Left lobe of liver (tissue), 2 donors: ENCODE results near the gene SGCA. TPM values are rescaled to one million over a fixed set of nuclear protein-coding genes. Genes with fewer than 3 reads are reported as not detected.

Experiments
- ATAC-seq: fragments of 200-7000 bp; cut with Tn5 transposase; one replicate; pipeline ENCODE4 v1.9.1; 2020; ENCODE audit warnings: mild to moderate bottlenecking, moderate library complexity
- DNase-seq: peaks from one replicate; pipeline ENCODE4 v3.0.0-alpha.2; 2020; ENCODE audit warnings: low spot score
- total RNA-seq: library from RNA; stranded (reverse); gene quantifications from one replicate; pipeline ENCODE4 v1.2.1, GENCODE V29; 2021
- donor health status: DM: no; HTN: no; CAD: no; lungs with moderate emphysema.
- donor health status: DM: no; HTN: yes; CAD: no.

SGCA gene
- total RNA-seq, 1 donor from 2014 or later: 1.0 TPM

DNA sequence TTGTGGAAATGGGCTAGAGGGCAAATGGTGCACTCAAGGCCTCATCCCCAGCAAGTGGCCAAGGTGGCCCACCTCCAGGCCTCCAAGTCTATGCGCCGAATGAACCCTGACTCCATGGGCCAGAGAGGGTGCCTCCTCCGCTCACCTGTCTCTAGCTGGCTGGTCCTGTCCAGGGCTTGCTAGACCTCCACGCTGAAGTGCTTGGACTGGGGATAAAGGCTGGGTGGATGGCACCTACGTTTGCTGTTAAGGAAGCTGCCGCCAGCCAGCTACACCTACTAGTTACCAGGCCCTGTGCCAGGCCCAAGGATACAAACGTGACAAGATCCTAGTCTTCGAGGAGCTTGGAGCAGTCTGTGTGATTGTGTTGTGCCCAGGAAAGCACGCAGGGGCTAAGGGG, 739 bp upstream of the SGCA start:
- no peak for ATAC-seq
- DNase-seq: no peak

DNA sequence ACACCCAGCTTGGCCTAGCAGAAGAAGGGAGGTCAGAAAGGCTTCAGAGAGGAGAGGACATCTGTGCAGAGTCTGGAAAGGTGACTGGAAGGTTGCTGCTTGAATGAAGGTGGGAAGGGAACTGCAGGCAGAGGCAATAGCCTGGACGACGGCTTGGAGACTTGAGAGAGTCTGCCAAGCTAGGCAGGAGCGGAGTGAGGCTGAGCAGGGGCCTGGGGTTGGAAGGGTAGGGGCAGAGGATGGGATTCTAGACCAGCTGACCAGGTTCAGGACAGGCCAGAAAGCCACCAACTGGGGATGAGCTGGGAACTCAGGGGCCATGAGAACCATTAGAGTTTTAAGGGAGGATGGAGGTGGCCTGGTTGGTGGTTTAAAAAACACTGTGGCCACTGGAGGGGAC, 339 bp upstream of the SGCA start:
- DNase-seq: no peak
- no peak for ATAC-seq

DNA sequence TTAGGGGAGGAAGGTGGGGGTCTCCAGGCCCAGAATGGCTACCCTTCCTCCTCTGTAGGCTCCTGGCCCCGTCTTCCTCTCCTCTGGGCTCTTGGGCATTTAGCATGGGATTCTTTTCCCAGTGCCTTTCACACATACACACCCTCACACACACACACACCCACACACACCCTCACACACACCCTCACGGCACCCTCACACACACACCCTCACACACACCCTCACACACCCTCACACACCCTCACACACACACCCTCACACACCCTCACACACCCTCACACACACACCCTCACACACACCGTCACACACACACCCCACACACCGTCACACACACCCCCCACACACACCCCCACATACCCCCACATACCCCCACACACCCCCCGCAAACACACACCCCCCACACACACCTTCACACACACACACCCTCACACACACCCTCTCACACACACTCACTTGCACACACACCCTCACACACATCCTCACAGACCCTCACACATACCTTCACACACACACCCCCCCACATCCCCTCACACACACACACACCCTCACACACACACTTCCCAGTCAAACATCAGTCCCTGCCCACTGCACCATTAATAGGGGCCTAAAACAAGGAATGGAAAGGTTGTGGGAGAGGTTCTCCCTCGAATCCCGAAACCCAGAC, 845 bp downstream of the SGCA start:
- ATAC-seq (no peak), DNase-seq (no peak)

DNA sequence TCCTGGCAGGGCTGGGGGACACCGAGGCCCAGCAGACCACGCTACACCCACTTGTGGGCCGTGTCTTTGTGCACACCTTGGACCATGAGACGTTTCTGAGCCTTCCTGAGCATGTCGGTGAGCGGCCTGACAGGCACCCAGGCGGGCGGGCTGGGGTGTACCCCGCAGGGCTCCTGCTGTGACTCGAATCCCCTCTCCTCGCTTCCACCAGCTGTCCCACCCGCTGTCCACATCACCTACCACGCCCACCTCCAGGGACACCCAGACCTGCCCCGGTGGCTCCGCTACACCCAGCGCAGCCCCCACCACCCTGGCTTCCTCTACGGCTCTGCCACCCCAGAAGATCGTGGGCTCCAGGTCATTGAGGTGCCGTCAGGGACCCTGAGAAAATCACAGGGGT, 1.6 kb downstream of the SGCA start:
- DNase-seq (no peak), ATAC-seq (no peak)

DNA sequence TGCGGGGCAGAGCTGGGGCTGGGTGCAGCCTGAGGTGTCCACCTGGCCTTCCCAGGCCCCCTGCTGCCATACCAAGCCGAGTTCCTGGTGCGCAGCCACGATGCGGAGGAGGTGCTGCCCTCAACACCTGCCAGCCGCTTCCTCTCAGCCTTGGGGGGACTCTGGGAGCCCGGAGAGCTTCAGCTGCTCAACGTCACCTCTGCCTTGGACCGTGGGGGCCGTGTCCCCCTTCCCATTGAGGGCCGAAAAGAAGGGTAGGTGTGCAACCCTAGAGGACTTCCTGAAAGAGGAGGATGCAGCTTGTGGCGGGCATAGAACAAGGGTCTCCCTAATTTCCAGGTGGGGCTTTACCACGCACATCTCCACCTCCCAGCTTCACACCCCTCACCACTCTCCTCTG, 2.5 kb downstream of the SGCA start:
- no peak for ATAC-seq
- no peak for DNase-seq

DNA sequence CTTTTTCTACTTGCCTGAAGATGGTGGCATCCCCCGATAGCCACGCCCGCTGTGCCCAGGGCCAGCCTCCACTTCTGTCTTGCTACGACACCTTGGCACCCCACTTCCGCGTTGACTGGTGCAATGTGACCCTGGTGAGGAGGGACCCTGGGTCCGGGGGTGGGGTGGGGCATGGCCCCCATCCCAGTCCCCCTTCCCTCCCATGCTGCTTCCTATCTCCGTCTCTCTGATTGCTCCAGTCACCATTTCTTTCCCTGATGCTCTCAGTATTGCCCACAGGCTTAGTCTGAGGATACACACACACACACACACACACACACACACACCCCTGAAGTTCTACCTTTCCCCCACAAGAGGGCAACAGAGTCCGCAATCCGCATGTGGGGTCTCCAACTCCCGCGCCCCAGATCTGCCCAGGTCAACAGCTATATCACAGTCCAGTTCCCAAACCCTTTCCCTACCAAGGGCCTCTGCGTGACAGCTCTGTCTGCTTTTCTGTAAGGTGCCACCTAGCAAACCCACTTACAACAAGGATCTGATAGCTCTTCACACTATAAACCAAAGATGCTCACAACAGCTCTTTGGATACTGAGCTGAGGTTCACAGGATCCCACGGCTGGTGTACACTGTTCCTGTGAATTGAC, 3.4 kb downstream of the SGCA start:
- DNase-seq (no peak), ATAC-seq (peak; percentile 87)

DNA sequence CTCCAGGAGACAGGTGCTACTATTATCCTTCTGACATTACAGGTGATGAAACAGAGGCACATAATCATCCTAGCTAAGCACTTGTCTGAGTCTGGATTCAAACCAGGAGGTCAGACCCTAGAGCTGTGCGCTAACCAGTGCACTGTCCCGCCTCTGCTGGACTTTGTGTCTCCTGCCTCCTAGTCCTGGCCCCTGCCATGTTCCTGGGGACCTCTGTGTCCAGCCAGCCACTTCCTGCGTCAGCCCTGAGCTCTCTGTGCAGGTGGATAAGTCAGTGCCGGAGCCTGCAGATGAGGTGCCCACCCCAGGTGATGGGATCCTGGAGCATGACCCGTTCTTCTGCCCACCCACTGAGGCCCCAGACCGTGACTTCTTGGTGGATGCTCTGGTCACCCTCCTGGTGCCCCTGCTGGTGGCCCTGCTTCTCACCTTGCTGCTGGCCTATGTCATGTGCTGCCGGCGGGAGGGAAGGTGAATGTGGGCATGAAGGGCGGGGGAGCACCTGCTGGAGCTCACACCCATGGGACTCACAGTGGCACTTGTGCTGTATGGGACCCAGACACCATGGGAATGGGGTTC, 4.2 kb downstream of the SGCA start:
- no peak for DNase-seq

DNA sequence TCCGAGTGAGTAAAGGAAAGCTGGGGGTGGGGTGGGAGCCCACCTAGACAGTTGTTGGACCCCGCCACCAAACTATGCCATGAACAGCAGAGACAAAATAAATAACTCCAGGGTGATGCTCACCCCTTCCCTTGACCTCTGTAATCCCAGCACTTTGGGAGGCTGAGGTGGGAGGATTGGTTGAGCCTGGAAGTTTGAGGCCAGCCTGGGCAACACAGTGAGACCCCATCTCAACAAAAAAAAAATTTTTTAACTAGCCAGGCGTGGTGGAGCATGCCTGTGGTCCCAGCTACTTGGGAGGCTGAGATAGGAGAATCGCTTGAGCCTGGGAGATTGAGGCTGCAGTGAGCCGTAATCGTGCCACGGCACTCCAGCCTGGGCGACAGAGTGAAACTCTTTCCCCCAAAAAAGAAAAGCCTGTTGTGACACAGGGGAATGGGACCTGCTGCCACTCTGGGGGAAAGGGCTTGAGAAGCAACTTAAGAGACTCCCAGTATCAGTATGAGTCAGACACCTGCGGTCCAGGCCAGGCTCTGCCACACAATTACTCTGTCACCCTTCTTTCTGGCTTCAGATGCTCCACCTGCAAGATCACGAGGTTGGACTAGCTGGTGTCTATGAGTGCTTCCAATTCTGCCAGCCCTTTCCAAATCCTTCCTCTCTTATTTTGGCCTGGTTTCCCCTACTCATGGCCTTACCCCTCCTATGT, 5.0 kb downstream of the SGCA start:
- ATAC-seq (no peak), DNase-seq (no peak)

More for the DNA sequence above, 4.2 kb downstream of the SGCA start:
- no peak for ATAC-seq

DNA sequence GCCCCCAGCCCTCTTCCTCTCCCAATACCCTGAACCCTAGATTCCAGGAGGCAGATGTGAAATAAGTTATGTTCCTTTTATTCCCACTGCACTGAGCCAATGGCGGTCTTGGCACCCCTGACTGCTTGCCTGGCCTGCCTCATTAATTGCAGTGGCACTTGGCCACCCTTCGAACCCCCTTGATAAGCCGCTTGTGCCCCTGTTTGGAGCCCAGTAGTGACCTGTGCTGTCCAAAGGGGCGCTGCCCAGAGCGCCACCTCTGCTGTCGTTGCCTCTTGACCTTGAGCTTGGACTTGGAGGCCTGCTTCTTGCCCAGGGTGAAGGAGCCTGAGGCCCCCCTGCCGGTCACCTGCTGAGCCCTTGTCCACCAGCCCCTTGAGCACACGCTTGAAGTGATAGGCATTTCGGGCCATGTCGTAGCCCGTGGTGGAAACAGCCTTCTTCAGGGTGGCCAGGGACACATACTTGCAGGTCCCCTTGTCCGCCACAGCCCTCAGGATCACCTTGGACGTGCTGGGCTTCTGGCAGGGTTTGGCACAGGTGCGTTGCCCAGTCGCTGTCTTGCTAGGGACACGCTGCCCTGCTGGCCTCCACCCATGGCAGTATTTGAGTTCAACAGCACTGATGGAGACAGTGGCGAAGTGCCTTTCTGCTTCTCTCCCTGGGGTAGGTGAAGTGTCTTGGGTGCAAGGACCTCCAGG, 5.7 kb downstream of the SGCA start:
- no peak for ATAC-seq
- DNase-seq: no peak

DNA sequence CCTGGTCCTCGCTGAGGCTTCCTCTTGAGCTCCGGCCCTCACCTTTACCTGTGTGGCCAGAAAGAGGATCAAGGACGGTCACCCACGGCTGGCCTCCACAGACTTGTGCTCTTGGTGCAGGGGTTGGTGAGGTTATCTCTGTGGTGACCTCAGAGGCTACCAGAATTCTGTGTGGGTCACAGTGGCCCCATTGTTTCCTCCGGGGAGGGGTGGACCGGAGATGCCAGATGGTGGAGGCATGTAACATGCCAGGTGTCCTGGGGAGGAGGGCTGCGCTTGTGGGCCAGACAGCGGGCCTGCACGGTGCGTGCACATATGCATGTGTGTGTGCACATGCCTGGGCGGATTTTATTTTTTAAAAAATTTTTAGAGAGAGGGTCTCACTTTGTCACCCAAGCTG, 6.3 kb downstream of the SGCA start:
- no peak for ATAC-seq
- DNase-seq: no peak

DNA sequence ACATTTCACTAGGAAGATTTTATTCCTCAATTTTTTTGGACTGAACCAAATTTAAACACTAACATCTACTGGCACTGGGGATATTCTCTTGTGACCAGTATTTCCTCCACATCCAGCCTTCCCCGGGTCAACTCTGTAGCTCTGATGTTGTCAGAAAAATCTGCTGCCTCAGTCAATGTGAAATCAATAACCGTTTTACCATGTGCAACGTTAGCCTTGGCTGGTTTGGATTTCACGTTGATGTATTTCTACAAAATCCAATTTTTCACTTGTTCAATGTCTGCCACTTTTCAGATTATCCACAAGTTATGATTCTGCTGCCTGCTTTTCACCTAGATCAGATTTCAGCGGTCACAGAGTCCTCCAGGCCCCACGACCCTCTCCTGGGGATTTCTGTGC, 7.1 kb downstream of the SGCA start:
- ATAC-seq: no peak
- no peak for DNase-seq

DNA sequence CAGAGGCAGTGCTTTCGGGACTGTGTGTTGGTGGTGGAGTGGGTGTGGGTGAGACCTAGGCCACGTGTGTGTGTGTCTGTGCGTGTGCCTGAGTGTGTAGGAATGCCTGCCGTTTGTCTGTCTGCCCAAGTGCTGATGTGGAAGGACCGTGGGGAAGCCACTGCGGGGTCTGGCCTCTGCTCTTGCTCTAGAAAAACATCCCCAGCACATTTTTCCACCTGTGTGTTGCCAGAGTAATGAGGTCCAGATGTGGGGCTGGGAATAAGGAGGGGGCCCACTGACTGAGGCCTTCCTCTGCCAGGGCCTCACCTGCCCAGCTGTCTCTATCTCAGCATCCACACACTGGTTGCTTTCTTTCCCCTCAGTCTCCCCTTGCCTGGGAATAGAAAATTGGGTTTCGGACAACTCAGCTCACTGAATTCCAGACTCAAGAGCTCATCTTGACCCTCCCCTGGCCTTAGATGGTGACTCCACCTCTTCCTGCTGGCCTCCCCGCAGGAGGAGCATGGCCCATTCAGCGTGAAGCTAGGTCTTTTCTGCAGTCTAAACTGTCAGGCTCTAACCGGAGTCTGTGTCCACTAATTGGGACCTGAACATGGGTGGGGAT, 7.6 kb downstream of the SGCA start:
- no peak for DNase-seq
- ATAC-seq: no peak

DNA sequence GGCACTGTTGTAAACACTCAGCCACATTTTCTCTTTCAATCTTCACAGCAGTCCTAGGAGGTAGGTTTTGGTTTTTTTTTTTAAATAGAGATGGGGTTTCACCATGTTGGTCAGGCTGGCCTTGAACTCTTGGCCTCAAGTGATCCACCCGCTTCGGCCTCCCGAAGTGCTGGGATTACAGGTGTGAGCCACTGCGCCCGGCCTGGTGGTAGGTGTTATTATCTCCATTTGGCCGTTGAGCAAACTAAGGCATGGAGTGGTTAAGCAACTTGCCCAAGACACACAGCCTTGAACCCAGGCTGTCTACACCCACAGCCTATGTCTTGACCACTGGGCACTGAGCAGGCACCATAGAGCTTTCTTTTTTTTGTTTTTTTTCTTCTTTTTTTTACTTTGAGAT, 8.6 kb downstream of the SGCA start:
- no peak for ATAC-seq
- no peak for DNase-seq

DNA sequence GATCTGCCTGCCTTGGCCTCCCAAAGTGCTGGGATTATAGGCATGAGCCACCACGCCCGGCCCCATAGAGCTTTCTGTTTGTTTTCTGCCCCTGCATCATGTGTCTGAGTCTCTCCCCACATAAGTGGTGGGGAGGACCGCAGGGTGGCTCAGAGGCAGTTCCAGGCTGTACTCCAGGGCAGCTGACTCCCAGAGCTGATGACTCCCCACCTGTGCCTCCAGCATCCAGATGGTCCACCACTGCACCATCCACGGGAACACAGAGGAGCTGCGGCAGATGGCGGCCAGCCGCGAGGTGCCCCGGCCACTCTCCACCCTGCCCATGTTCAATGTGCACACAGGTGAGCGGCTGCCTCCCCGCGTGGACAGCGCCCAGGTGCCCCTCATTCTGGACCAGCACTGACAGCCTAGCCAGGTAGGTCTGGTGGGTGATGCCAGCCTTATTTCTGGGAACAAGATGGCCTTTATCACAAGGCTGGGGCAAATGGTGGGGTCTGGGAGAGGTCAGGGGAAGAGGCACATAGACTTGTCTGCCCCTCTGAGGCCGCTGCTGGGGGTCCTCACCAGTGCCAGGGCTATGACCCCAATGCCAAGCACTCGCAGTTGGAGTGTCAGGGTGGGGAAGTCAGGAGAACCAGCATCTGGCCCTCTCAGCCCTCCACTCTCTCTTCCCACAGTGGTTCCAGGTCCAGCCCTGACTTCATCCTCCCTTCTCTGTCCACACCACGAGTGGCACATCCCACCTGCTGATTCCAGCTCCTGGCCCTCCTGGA, 9.4 kb downstream of the SGCA start:
- no peak for ATAC-seq
- no peak for DNase-seq

DNA sequence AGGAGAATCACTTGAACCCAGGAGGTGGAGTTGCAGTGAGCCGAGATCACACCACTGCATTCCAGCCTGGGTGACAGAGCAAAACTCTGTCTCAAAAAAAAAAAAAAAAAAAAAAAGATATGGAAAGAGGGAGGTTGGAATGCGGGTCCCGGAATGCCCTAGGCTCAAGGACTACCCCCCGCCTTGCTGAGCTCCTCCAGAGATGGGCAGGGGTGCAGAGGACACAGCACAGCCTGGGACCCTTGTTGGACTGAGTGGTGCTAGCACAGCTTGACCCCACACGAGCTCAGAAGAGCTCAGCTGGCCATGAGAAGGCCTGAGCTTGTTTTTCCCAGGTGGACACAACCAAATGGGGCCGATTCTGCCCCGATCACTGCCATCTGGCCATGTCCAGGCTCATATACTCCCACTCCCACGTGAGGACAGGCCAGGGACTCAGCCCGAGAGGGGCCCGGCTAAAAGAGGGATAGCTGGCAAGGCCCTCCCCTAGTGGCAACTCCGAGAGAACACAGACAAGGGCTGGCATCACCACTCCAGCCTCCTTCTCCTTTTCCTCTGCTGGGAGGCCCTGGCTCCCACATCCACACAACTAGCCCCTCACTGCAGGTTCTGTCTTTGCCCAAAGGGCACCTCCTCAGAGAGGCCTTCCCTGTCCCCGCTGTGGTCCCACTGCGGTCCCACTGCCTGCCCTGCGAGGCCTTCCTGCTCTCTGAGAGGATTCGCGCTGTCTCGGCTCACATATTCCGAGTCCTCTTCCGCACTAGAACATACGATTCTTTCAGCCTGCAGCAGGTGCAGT, 11.0 kb downstream of the SGCA start:
- no peak for DNase-seq
- ATAC-seq: no peak

DNA sequence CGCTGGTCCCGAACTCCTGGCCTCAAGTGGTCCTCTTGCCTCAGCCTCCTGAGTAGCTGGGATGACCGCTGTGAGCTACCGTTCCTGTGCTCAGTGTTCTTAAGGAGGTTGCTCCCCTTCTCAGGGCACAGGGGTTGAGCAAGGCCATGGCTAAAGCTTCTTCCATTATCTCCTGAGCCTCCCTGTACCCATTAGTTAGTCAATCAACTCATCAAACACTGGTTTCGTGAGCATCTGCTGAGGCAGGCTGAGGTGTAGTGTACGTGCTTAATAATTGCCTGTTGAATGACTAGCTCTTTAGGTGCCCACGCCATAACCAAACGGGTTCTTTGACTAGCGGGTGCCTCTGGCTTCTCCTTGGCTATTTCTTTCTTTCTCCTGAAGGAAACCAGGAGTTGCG, 11.7 kb downstream of the SGCA start:
- ATAC-seq: no peak
- DNase-seq: no peak

DNA sequence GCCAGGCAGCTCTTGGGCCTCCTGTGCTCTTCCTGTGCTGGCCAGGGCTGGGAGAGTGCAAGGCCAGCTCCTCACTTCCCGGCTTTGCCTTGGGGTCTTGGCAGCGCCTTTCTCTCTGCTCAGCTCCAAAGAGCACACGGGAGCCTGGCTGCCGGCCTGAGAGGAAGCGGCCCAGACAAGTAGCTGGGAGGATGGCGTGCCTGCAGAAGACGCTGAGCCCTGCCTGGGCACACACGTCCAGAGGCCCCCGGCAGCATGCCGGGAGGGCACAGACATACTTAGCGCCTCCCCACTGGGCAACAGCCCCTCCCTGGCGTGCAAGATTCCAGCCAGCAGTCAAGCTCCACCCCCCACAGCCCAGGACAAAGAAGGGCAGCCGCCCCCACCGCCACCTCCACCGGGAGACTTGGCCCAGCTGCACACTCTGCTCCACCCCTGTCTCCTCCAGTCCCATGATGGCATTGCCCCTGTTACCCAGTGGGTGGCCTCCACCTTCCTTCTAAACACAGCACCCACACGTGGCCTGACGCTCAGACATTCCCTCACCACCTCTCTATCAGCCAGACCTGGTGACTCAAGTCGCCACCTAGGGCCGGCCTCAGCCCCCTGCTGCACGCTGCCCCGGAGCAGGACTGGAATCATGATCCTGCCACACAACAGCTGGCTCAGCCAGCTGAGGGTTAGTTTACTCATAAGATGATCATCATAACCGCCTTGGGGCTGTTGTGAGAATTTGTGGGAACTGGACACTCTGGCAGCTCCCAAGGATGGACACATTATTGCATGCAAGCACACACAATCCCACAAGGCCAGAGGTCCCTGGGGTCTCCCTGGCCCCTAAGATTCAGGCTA, 12.4 kb downstream of the SGCA start:
- DNase-seq (peak; percentile 59), ATAC-seq (peak; percentile 88)

DNA sequence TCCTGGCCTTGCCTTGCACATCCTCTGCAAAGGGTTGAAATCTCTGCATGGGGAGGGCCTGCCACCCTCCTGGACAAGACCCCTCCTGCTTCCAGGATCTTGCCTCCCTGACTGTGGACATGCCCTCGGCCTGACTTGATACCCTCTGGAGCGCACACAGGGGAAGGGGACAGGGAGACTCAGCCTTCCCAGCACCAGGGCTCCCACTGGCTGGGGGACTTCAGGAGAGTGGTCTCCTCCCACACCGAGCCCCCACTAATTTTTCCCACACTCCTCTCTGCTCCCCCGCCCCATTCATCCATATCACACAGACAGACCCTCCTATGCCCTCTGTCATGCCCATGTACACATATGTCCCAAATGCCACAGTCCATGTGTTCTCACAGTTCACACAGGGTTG, 14.3 kb downstream of the SGCA start:
- DNase-seq (no peak), ATAC-seq (no peak)
